Thoracic aorta (tissue), 2 donors: Measurements from ENCODE around the gene FRMD5. TPM values are rescaled to one million over a fixed set of nuclear protein-coding genes. Genes with fewer than 3 reads are reported as not detected.

Experiments used
- ATAC-seq: fragments of 150-250 bp; one replicate; pipeline ENCODE4 v1.8.0; 2017; ENCODE audit warnings: low read depth; ENCODE audit not compliant: insufficient number of reproducible peaks, low FRiP score
- DNase-seq: peaks from one replicate; pipeline ENCODE4 v3.0.0-alpha.2; 2020; ENCODE audit warnings: low spot score
- H3K27ac ChIP-seq, 2 donors: fragments of 200-600 bp; sonication (generic); 1 replicate in 1 of 2; 2 replicates in 1 of 2; pipeline ENCODE4 v1.5.1; 2016; ENCODE audit warnings: mild to moderate bottlenecking in 2 of 2, moderate library complexity in 2 of 2
- H3K27me3 ChIP-seq: fragments of 200-600 bp; sonication (generic); replicated peaks from 2 replicates; pipeline ENCODE4 v1.6.0; 2016; ENCODE audit warnings: mild to moderate bottlenecking; ENCODE audit not compliant: insufficient read depth
- H3K36me3 ChIP-seq: fragments of 200-600 bp; sonication (generic); one replicate; pipeline ENCODE4 v1.5.1; 2016
- H3K4me1 ChIP-seq, 2 donors: fragments of 200-600 bp; sonication (generic); 1 replicate in 1 of 2; 2 replicates in 1 of 2; pipeline versions ENCODE4 v1.5.1 to v1.6.0; 2016; ENCODE audit warnings: low read depth in 2 of 2, mild to moderate bottlenecking in 1 of 2; ENCODE audit not compliant: control insufficient read depth in 1 of 2
- H3K4me3 ChIP-seq: fragments of 200-600 bp; sonication (generic); 2 replicates; pipeline ENCODE4 v1.5.1; 2016; ENCODE audit warnings: mild to moderate bottlenecking
- H3K9me3 ChIP-seq: fragments of 200-600 bp; sonication (generic); 2 replicates; pipeline ENCODE4 v1.5.1; 2016
- CTCF ChIP-seq: fragments of 200-600 bp; sonication (generic); IDR thresholded peaks from one replicate; pipeline ENCODE4 v1.5.1; 2019; ENCODE audit warnings: antibody characterized with exemption
- total RNA-seq, 2 donors: library from RNA; depleted of rRNA; stranded (reverse); fragments of >200 nt; gene quantifications; one replicate each; pipeline versions ENCODE4 v1.1.0 to v1.2.3, GENCODE V29; 2016

The FRMD5 gene
- total RNA-seq, 2 donors from 2014 or later = 0.27 TPM; not detected in 1

DNA sequence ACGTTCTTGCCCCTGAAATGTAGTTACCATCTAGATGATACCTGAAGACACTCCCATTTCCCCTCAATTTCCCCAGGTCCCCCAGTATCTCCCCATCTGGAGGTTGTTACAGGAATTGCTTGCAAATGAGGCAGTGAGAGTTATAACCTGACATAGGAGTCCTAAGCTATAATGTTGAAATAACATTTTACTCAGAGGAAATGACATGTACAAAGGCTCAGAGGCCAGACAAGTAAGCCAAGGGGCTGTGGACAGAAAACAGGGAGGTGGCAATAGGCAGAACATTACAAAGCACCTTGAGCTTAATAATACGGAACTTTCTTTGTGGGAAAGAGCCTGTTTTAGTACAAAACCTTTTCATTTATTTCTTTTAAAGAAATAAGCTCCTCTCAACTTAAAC, 171.9 kb downstream of the FRMD5 start:
- ATAC-seq = no peak
- H3K27ac ChIP-seq = no peak overlapping the region

GRCh38 chr15:44018151-44018550, 176.9 kb downstream of the FRMD5 start:
- no peak overlapping the region for H3K27ac ChIP-seq
- H3K4me3 ChIP-seq = no peak overlapping the region
- ATAC-seq = no peak
- DNase-seq = no peak
- H3K9me3 ChIP-seq = no peaks in the 10 kb centered on the region
- H3K36me3 ChIP-seq = no peaks in the 10 kb centered on the region
- no peaks in the 10 kb centered on the region for H3K27me3 ChIP-seq
- TF ChIP-seq CTCF = no peak
- H3K4me1 ChIP-seq = no peaks in the 10 kb centered on the region

More for the DNA sequence above, 171.9 kb downstream of the FRMD5 start:
- Histone ChIP-seq H3K36me3 (no peaks in the 10 kb centered on the region), H3K4me3 (no peak overlapping the region), H3K9me3 (no peaks in the 10 kb centered on the region), H3K27me3 (no peaks in the 10 kb centered on the region), H3K4me1 (no peaks in the 10 kb centered on the region)
- no peak for TF ChIP-seq CTCF
- DNase-seq = no peak

DNA sequence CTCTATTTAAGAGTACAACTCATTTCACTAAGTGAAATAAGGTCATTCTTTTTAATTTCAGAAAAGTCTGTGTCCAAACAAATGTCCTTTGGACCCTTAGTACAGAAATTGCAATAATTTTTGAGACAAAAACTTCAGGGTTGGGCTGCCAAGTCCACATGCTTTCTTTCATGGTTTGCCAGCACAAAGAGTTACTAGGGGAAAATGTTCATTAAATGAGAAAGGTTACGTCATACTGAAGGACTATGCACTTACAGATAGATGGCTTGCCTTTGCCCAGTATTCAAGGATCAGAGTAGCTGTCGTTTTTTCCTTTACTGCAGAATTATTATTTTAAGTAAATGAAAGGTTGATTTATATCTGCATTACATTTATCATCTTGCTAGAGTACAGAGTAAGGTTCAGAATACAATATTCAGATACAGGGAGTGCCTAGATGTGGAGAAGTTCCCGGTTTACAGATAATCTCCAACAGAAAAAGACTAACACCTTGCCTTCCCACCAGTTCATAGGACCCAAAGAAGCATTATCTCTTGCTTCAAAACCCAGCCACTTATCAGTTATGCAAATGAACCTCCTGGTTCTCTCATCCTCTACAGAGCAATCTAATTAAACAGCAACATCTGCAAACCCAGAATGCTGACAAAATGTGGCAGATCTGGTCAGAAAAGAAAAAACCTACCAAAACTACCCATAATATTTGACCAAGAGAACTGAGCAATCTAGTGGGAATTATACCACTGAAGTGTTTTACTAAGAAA, 179.3 kb downstream of the FRMD5 start:
- no peak overlapping the region for H3K4me3 ChIP-seq
- H3K27me3 ChIP-seq = no peaks in the 10 kb centered on the region
- no peak overlapping the region for H3K27ac ChIP-seq
- H3K9me3 ChIP-seq = no peaks in the 10 kb centered on the region
- TF ChIP-seq CTCF = no peak
- ATAC-seq = no peak
- no peaks in the 10 kb centered on the region for H3K36me3 ChIP-seq
- DNase-seq = no peak
- H3K4me1 ChIP-seq = no peaks in the 10 kb centered on the region

DNA sequence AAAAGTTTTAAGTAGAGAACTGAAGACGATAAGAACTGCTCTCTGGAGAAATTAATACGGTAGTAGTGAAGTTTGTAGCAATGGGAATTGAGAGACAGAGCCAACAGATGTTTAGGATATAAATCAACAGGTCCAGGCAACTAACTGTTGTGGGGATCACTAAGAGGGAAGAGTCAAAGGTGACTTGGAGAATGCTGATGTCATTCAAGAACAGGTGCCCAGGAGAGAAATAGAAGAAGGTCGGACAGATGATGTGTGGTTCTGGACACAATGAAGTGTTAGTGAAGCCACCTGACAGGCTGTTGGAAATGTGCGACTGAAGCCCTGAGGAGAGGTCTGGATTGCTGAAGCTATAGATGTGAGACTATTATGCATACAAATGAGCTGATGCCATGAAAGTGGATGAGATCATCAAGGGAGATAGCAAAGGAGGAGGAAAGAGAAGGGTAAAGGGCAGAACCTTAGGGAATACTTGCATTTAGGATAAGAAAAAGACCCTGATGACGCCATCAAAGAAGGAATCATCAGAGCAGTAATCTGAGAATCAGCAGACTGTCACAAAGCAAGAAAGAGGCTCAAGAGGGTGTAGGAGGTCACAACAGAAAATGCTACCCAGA, 183.7 kb downstream of the FRMD5 start:
- no peak for TF ChIP-seq CTCF

GRCh38 chr15:44010089-44010488, 185.0 kb downstream of the FRMD5 start:
- H3K27ac ChIP-seq = no peak overlapping the region
- no peaks in the 10 kb centered on the region for H3K27me3 ChIP-seq
- TF ChIP-seq CTCF = no peak
- no peak overlapping the region for H3K4me3 ChIP-seq
- ATAC-seq = no peak
- no peaks in the 10 kb centered on the region for H3K9me3 ChIP-seq
- H3K36me3 ChIP-seq = no peaks in the 10 kb centered on the region
- no peak for DNase-seq
- H3K4me1 ChIP-seq = no peaks in the 10 kb centered on the region

More for the DNA sequence above, 183.7 kb downstream of the FRMD5 start:
- ATAC-seq (no peak), DNase-seq (no peak)
- H3K4me3 ChIP-seq = no peak overlapping the region
- H3K9me3 ChIP-seq = no peaks in the 10 kb centered on the region
- H3K27me3 ChIP-seq = no peaks in the 10 kb centered on the region
- no peaks in the 10 kb centered on the region for H3K4me1 ChIP-seq
- no peak overlapping the region for H3K27ac ChIP-seq
- H3K36me3 ChIP-seq = no peaks in the 10 kb centered on the region
